DND-41 (cell line): Measurements from ENCODE around the gene MCTP1.

ENCODE experiments used
- ATAC-seq: fragments of 200-7000 bp; cut with Tn5 transposase; 3 replicates; pipeline ENCODE4 v1.9.1; 2021; ENCODE audit warnings: low read depth; ENCODE audit not compliant: insufficient read depth
- DNase-seq: peaks from one replicate; pipeline ENCODE4 v3.0.0-alpha.2; 2020
- H2AFZ ChIP-seq: 2 replicates; pipeline ENCODE4 v1.6.0; 2012; ENCODE audit warnings: low read depth, low read length
- H3K27ac ChIP-seq: 2 replicates; pipeline ENCODE4 v1.5.1; 2012; ENCODE audit warnings: low read length, inconsistent platforms
- H3K27me3 ChIP-seq: fragments of 200-600 bp; sonication (generic); 2 replicates; pipeline ENCODE4 v1.6.0; 2012; ENCODE audit warnings: low read length, mild to moderate bottlenecking, inconsistent platforms; ENCODE audit not compliant: insufficient read depth, poor library complexity
- H3K36me3 ChIP-seq: 2 replicates; pipeline ENCODE4 v1.5.1; 2012; ENCODE audit warnings: low read length, inconsistent platforms; ENCODE audit not compliant: insufficient read depth
- H3K4me1 ChIP-seq: 2 replicates; pipeline ENCODE4 v1.5.1; 2012; ENCODE audit warnings: mild to moderate bottlenecking, low read length; ENCODE audit not compliant: insufficient read depth
- H3K4me2 ChIP-seq: 2 replicates; pipeline ENCODE4 v1.6.0; 2012; ENCODE audit warnings: mild to moderate bottlenecking, moderate library complexity, low read length, inconsistent platforms; ENCODE audit not compliant: insufficient read depth
- H3K4me3 ChIP-seq, 2 experiments: fragments of 200-600 bp in 1 of 2; shearing (Covaris generic) in 1 of 2; 2 replicates each; pipeline ENCODE4 v1.5.1; 2012 to 2016; ENCODE audit warnings: inconsistent platforms in 2 of 2, low read length in 2 of 2, mild to moderate bottlenecking in 2 of 2, low read depth in 1 of 2, moderate library complexity in 1 of 2
- H3K79me2 ChIP-seq: 2 replicates; pipeline ENCODE4 v1.6.0; 2012; ENCODE audit warnings: low read length, inconsistent platforms; ENCODE audit not compliant: insufficient read depth
- H3K9ac ChIP-seq: 2 replicates; pipeline ENCODE4 v1.6.0; 2012; ENCODE audit warnings: low read depth, mild to moderate bottlenecking, inconsistent platforms, low read length, moderate library complexity
- H3K9me3 ChIP-seq: 2 replicates; pipeline ENCODE4 v1.5.1; 2012; ENCODE audit warnings: low read length, moderate library complexity, mild to moderate bottlenecking, inconsistent platforms; ENCODE audit not compliant: insufficient read depth, severe bottlenecking
- H4K20me1 ChIP-seq: 2 replicates; pipeline ENCODE4 v1.6.0; 2012; ENCODE audit warnings: low read length; ENCODE audit not compliant: insufficient read depth
- CTCF ChIP-seq: IDR thresholded peaks from 2 replicates; pipeline ENCODE4 v1.5.1; 2012; ENCODE audit warnings: borderline replicate concordance, low read length, moderate library complexity, mild to moderate bottlenecking; ENCODE audit not compliant: poor library complexity, severe bottlenecking; ENCODE audit errors: extremely low read depth
- EZH2 ChIP-seq: IDR thresholded peaks from 3 replicates; pipeline ENCODE4 v1.6.1; 2012; ENCODE audit warnings: borderline replicate concordance, low read depth, mild to moderate bottlenecking, moderate library complexity, low read length, inconsistent platforms; ENCODE audit not compliant: severe bottlenecking

Gene MCTP1

GRCh38 chr5:94682814-94683520 lies 601.9 kb downstream of the MCTP1 start:
- H3K4me1 ChIP-seq: no peaks in the 10 kb centered on the region
- ATAC-seq (no peak), DNase-seq (no peak)
- H3K27ac ChIP-seq: no peak overlapping the region
- H3K4me3 ChIP-seq: no peak overlapping the region
- no peaks in the 10 kb centered on the region for H3K9me3 ChIP-seq
- no peak overlapping the region for H2AFZ ChIP-seq
- H3K9ac ChIP-seq: no peak overlapping the region
- H3K27me3 ChIP-seq: no peaks in the 10 kb centered on the region
- no peak overlapping the region for H3K4me2 ChIP-seq
- no peaks in the 10 kb centered on the region for H3K79me2 ChIP-seq
- no peak for TF ChIP-seq EZH2
- no peak for TF ChIP-seq CTCF
- H3K36me3 ChIP-seq: peaks cover 41% of the 10 kb centered on the region; the same call in 1 of the 2 replicates
- no peaks in the 10 kb centered on the region for H4K20me1 ChIP-seq

- Histone ChIP-seq H3K9ac (no peak overlapping the region), H3K36me3 (peaks cover 37% of the 10 kb centered on the region), H3K9me3 (no peaks in the 10 kb centered on the region), H3K27me3 (no peaks in the 10 kb centered on the region), H3K4me1 (no peaks in the 10 kb centered on the region), H3K27ac (no peak overlapping the region), H3K4me2 (no peak overlapping the region), H2AFZ (no peak overlapping the region), H3K79me2 (no peaks in the 10 kb centered on the region), H3K4me3 (no peak overlapping the region), H4K20me1 (no peaks in the 10 kb centered on the region)
- TF ChIP-seq CTCF (no peak), EZH2 (no peak)
- DNase-seq (no peak), ATAC-seq (no peak)
Observed at GRCh38 chr5:94675965-94676618, 608.8 kb downstream of the MCTP1 start.

GRCh38 chr5:94674490-94675382 lies 610.2 kb downstream of the MCTP1 start:
- H3K4me3 ChIP-seq: no peak overlapping the region
- H3K9ac ChIP-seq: no peak overlapping the region
- H3K79me2 ChIP-seq: no peaks in the 10 kb centered on the region
- H3K27me3 ChIP-seq: no peaks in the 10 kb centered on the region
- H3K9me3 ChIP-seq: no peaks in the 10 kb centered on the region
- H3K36me3 ChIP-seq: peaks cover 32% of the 10 kb centered on the region
- DNase-seq (no peak), ATAC-seq (no peak)
- no peak overlapping the region for H2AFZ ChIP-seq
- H3K4me2 ChIP-seq: no peak overlapping the region
- no peaks in the 10 kb centered on the region for H4K20me1 ChIP-seq
- H3K4me1 ChIP-seq: no peaks in the 10 kb centered on the region
- no peak for TF ChIP-seq EZH2
- H3K27ac ChIP-seq: no peak overlapping the region

- no peaks in the 10 kb centered on the region for H3K4me1 ChIP-seq
- H3K4me2 ChIP-seq: no peak overlapping the region
- no peaks in the 10 kb centered on the region for H4K20me1 ChIP-seq
- H3K36me3 ChIP-seq: peaks cover 30% of the 10 kb centered on the region
- no peaks in the 10 kb centered on the region for H3K79me2 ChIP-seq
- TF ChIP-seq EZH2: no peak
- no peak for TF ChIP-seq CTCF
- no peak overlapping the region for H3K4me3 ChIP-seq
- DNase-seq (no peak), ATAC-seq (no peak)
- H3K9ac ChIP-seq: no peak overlapping the region
- no peak overlapping the region for H3K27ac ChIP-seq
- H2AFZ ChIP-seq: no peak overlapping the region
- no peaks in the 10 kb centered on the region for H3K27me3 ChIP-seq
- no peaks in the 10 kb centered on the region for H3K9me3 ChIP-seq
Observed at GRCh38 chr5:94672746-94673145, 612.1 kb downstream of the MCTP1 start.
